H9 (cell line): ENCODE measurements around the gene SCFD2. TPM values are rescaled to one million over a fixed set of nuclear protein-coding genes. Genes with fewer than 3 reads are reported as not detected.

ENCODE experiments used
- DNase-seq: peaks from one replicate; pipeline ENCODE4 v3.0.0-alpha.2; 2017
- H2AFZ ChIP-seq: one replicate; pipeline ENCODE4 v1.6.1; 2013; ENCODE audit warnings: mild to moderate bottlenecking, low read length, control low read depth, moderate library complexity
- H2AK5ac ChIP-seq: 2 replicates; pipeline ENCODE4 v1.6.1; 2013; ENCODE audit warnings: low read length, control low read depth, mixed read lengths; ENCODE audit not compliant: insufficient read length
- H2BK120ac ChIP-seq: one replicate; pipeline ENCODE4 v1.6.1; 2013; ENCODE audit warnings: low read depth, mild to moderate bottlenecking, low read length, control low read depth, inconsistent platforms; ENCODE audit not compliant: poor library complexity, severe bottlenecking
- H2BK12ac ChIP-seq: 2 replicates; pipeline ENCODE4 v1.6.1; 2013; ENCODE audit warnings: low read length, control low read depth, mixed read lengths, low read depth; ENCODE audit not compliant: insufficient read length
- H2BK15ac ChIP-seq: 2 replicates; pipeline ENCODE4 v1.6.1; 2013; ENCODE audit warnings: low read depth, low read length, control low read depth
- H2BK20ac ChIP-seq: one replicate; pipeline ENCODE4 v1.6.1; 2013; ENCODE audit warnings: low read depth, mild to moderate bottlenecking, low read length, control low read depth, inconsistent platforms; ENCODE audit not compliant: poor library complexity, severe bottlenecking
- H2BK5ac ChIP-seq: 2 replicates; pipeline ENCODE4 v1.6.1; 2013; ENCODE audit warnings: low read length, control low read depth, mixed read lengths; ENCODE audit not compliant: insufficient read length
- H3K14ac ChIP-seq: 2 replicates; pipeline ENCODE4 v1.6.1; 2013; ENCODE audit warnings: low read length, control low read depth; ENCODE audit not compliant: insufficient read depth
- H3K18ac ChIP-seq: 2 replicates; pipeline ENCODE4 v1.6.1; 2013; ENCODE audit warnings: low read depth, mild to moderate bottlenecking, mixed read lengths, low read length, control low read depth; ENCODE audit not compliant: insufficient read length
- H3K23ac ChIP-seq: 2 replicates; pipeline ENCODE4 v1.6.1; 2013; ENCODE audit warnings: low read length, control low read depth, mixed read lengths, low read depth; ENCODE audit not compliant: insufficient read length
- H3K23me2 ChIP-seq: 2 replicates; pipeline ENCODE4 v1.6.1; 2013; ENCODE audit warnings: low read depth, mild to moderate bottlenecking, mixed read lengths, low read length, control low read depth; ENCODE audit not compliant: insufficient read length, poor library complexity, severe bottlenecking
- H3K27ac ChIP-seq: 2 replicates; pipeline ENCODE4 v1.5.1; 2013; ENCODE audit warnings: low read length, control low read depth, mixed read lengths, low read depth; ENCODE audit not compliant: insufficient read length
- H3K27me3 ChIP-seq: 2 replicates; pipeline ENCODE4 v1.6.1; 2013; ENCODE audit warnings: low read length, control low read depth, inconsistent platforms; ENCODE audit not compliant: insufficient read depth
- H3K4ac ChIP-seq: 2 replicates; pipeline ENCODE4 v1.6.1; 2013; ENCODE audit warnings: low read depth, mild to moderate bottlenecking, control low read depth, inconsistent platforms, low read length, moderate library complexity
- H3K4me1 ChIP-seq: 2 replicates; pipeline ENCODE4 v1.6.1; 2013; ENCODE audit warnings: low read length, control low read depth, inconsistent platforms; ENCODE audit not compliant: insufficient read depth
- H3K4me2 ChIP-seq: 2 replicates; pipeline ENCODE4 v1.6.1; 2013; ENCODE audit warnings: low read length, control low read depth, mixed read lengths; ENCODE audit not compliant: insufficient read length, insufficient read depth
- H3K56ac ChIP-seq: 2 replicates; pipeline ENCODE4 v1.6.1; 2013; ENCODE audit warnings: low read depth, mild to moderate bottlenecking, mixed read lengths, low read length, control low read depth; ENCODE audit not compliant: insufficient read length
- H3K79me1 ChIP-seq: 2 replicates; pipeline ENCODE4 v1.6.1; 2013; ENCODE audit warnings: low read depth, mild to moderate bottlenecking, moderate library complexity, low read length, control low read depth, inconsistent platforms; ENCODE audit not compliant: insufficient read depth, poor library complexity, severe bottlenecking
- H3K79me2 ChIP-seq: 2 replicates; pipeline ENCODE4 v1.6.1; 2013; ENCODE audit warnings: low read length, control low read depth, inconsistent platforms; ENCODE audit not compliant: insufficient read depth
- H3K9ac ChIP-seq: 2 replicates; pipeline ENCODE4 v1.6.1; 2013; ENCODE audit warnings: low read length, control low read depth, mixed read lengths; ENCODE audit not compliant: insufficient read length; ENCODE audit errors: extremely low read depth
- H3K9me3 ChIP-seq: one replicate; pipeline ENCODE4 v1.6.1; 2013; ENCODE audit warnings: low read depth, low read length, inconsistent platforms; ENCODE audit not compliant: control insufficient read depth
- H3T11ph ChIP-seq: one replicate; pipeline ENCODE4 v1.6.1; 2013; ENCODE audit warnings: mild to moderate bottlenecking, low read length, control low read depth, inconsistent platforms
- H4K20me1 ChIP-seq: one replicate; pipeline ENCODE4 v1.6.1; 2013; ENCODE audit not compliant: control insufficient read depth, insufficient read length, insufficient read depth
- H4K5ac ChIP-seq: 2 replicates; pipeline ENCODE4 v1.6.1; 2013; ENCODE audit warnings: low read depth, mild to moderate bottlenecking, mixed read lengths, low read length, control low read depth; ENCODE audit not compliant: insufficient read length
- H4K8ac ChIP-seq: replicated peaks from 2 replicates; pipeline ENCODE4 v1.6.1; 2013; ENCODE audit warnings: low read length, control low read depth, mixed read lengths, low read depth; ENCODE audit not compliant: insufficient read length
- H4K91ac ChIP-seq: 2 replicates; pipeline ENCODE4 v1.6.1; 2013; ENCODE audit warnings: low read depth, mild to moderate bottlenecking, moderate library complexity, mixed read lengths, low read length, control low read depth; ENCODE audit not compliant: insufficient read length
- H3K27ac Mint-ChIP-seq, 3 experiments: 2 replicates in 2 of 3; 3 replicates in 1 of 3; pipeline ENCODE4 v1.8.0; 2020 to 2021; ENCODE audit warnings: mixed read lengths in 3 of 3, mild to moderate bottlenecking in 1 of 3, moderate library complexity in 1 of 3
- H3K27me3 Mint-ChIP-seq: 2 replicates; pipeline ENCODE4 v1.8.0; 2021; ENCODE audit warnings: low read depth, mild to moderate bottlenecking, moderate library complexity, mixed read lengths
- H3K36me3 Mint-ChIP-seq, 3 experiments: 2 replicates in 2 of 3; 3 replicates in 1 of 3; pipeline ENCODE4 v1.8.0; 2020 to 2021; ENCODE audit warnings: low read depth in 3 of 3, mixed read lengths in 3 of 3; ENCODE audit not compliant: insufficient read depth in 1 of 3
- H3K4me1 Mint-ChIP-seq, 2 experiments: 2 replicates each; pipeline ENCODE4 v1.8.0; 2020; ENCODE audit warnings: mixed read lengths in 2 of 2
- H3K4me3 Mint-ChIP-seq, 2 experiments: 2 replicates in 1 of 2; 3 replicates in 1 of 2; pipeline ENCODE4 v1.8.0; 2020 to 2021; ENCODE audit warnings: mild to moderate bottlenecking in 2 of 2, mixed read lengths in 2 of 2, moderate library complexity in 1 of 2
- H3K9me3 Mint-ChIP-seq, 2 experiments: 2 replicates in 1 of 2; 3 replicates in 1 of 2; pipeline ENCODE4 v1.8.0; 2020; ENCODE audit warnings: mild to moderate bottlenecking in 2 of 2, mixed read lengths in 2 of 2, moderate library complexity in 1 of 2
- WGBS: extraction: QIAGEN DNeasy Blood & Tissue Kit; methylation state at CpG from one replicate; pipeline ENCODE4 v1.1.7; 2013; ENCODE audit warnings: missing lambda C conversion rate, low lambda C conversion rate, mixed read lengths; ENCODE audit not compliant: insufficient read length; ENCODE audit errors: extremely low coverage; 5-methylcytosine and 5-hydroxymethylcytosine counted together
- total RNA-seq: library from RNA; stranded (reverse); gene quantifications from 2 replicates; pipeline ENCODE4 v1.2.1, GENCODE V29; 2021
- TF ChIP-seq, protein P1 (sequence below): fragments of 200-600 bp; sonication (generic); conservative IDR thresholded peaks from 3 replicates; pipeline ENCODE4 v1.8.0; 2021; ENCODE audit warnings: antibody characterized with exemption, mild to moderate bottlenecking

Gene SCFD2
- total RNA-seq, 1 experiment from 2014 or later: 10.1 TPM

DNA sequence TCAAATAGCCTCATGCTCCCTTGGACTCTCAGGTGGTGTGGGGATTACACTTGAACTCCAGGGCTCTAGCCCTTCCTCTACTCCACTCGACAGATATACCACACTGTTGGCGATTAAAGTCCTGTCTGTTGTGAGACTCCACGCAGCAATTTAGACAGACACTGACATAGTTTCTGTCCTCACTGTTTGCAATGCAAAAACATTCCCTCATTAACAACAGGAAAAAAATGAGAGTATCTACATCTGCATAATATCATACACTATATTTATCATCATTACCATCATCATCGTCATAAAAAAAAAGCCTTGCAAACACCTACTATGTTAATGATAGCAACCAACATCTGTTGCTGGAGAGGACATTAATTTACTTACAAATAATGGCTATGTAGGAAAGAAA is 371.3 kb downstream of the SCFD2 start:
- H3K27ac Mint-ChIP-seq: no peak overlapping the region

More for the DNA sequence above, 371.3 kb downstream of the SCFD2 start:
- Histone ChIP-seq H2AK5ac (no peak overlapping the region), H3K56ac (no peak overlapping the region), H3K18ac (no peak overlapping the region), H2BK120ac (no peak overlapping the region), H3K4me1 (no peaks in the 10 kb centered on the region), H2BK20ac (no peak overlapping the region), H3K4me2 (no peak overlapping the region), H2BK15ac (no peak overlapping the region), H2BK12ac (no peak overlapping the region), H4K8ac (no peak overlapping the region), H3K79me1 (no peaks in the 10 kb centered on the region), H3K9ac (no peak overlapping the region), H3T11ph (no peak overlapping the region), H3K23ac (no peak overlapping the region), H2AFZ (no peak overlapping the region), H4K91ac (no peak overlapping the region), H3K27me3 (no peaks in the 10 kb centered on the region), H4K20me1 (no peaks in the 10 kb centered on the region), H3K27ac (no peak overlapping the region), H3K14ac (no peak overlapping the region), H3K23me2 (no peaks in the 10 kb centered on the region), H4K5ac (no peak overlapping the region), H3K4ac (no peak overlapping the region), H2BK5ac (no peak overlapping the region), H3K79me2 (no peaks in the 10 kb centered on the region), H3K9me3 (no peaks in the 10 kb centered on the region)
- Mint-ChIP-seq H3K27me3 (no peaks in the 10 kb centered on the region), H3K9me3 (peaks cover 25 to 29% of the 10 kb centered on the region in 2 experiments), H3K4me3 (no peak overlapping the region), H3K4me1 (no peaks in the 10 kb centered on the region), H3K36me3 (peaks cover 8 to 18% (median 14%) of the 10 kb centered on the region in 3 experiments)
- DNase-seq: no peak
- WGBS: 100% methylated on average over 1 of the region's 4 CpGs
- TF ChIP-seq, protein P1, sequence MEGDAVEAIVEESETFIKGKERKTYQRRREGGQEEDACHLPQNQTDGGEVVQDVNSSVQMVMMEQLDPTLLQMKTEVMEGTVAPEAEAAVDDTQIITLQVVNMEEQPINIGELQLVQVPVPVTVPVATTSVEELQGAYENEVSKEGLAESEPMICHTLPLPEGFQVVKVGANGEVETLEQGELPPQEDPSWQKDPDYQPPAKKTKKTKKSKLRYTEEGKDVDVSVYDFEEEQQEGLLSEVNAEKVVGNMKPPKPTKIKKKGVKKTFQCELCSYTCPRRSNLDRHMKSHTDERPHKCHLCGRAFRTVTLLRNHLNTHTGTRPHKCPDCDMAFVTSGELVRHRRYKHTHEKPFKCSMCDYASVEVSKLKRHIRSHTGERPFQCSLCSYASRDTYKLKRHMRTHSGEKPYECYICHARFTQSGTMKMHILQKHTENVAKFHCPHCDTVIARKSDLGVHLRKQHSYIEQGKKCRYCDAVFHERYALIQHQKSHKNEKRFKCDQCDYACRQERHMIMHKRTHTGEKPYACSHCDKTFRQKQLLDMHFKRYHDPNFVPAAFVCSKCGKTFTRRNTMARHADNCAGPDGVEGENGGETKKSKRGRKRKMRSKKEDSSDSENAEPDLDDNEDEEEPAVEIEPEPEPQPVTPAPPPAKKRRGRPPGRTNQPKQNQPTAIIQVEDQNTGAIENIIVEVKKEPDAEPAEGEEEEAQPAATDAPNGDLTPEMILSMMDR: no peak
